ENCODE data around the gene ORAI2. TPM values are rescaled to one million over a fixed set of nuclear protein-coding genes. Genes with fewer than 3 reads are reported as not detected.

Gene ORAI2
- total and polyA plus RNA-seq, 10 of the 15 experiments (the other 5 are each of a cell fraction or from before 2014, with no cell fraction given) = 5.8 to 111 (median 46.9) TPM

- DNase-seq (ENCODE audit: low read depth, low spot score) = no peak
- TF ChIP-seq RELB (IDR thresholded peaks at IDR 0.05; ENCODE audit: low read depth) = 0 out of 2 replicates have a peak, but pooled peaks have one; percentile 4
- TF ChIP-seq E2F8 (IDR thresholded peaks at IDR 0.05; ENCODE audit: low read depth, partially characterized antibody) = peak; percentile 1
- no peak for TF ChIP-seq TCF12 (IDR thresholded peaks at IDR 0.05; ENCODE audit: low read depth, low read length)
- peak overlapping the region; percentile 96 for H3K9ac ChIP-seq (ENCODE audit: control insufficient read depth, insufficient read depth, low read length)
- peaks cover 3 to 31% of the 10 kb centered on the region in 2 experiments for H3K36me3 ChIP-seq (ENCODE audit: control insufficient read depth in 2 of 2, insufficient read depth in 2 of 2, low read length in 1 of 2)
- ChIA-PET RAD21 (ENCODE audit: unreplicated experiment) (interaction anchor here (0.6 to 5.2 kb wide), 9 partner anchors 11 to 1236 kb away, joined by 3 to 24 read pairs (median 5); no protein-coding TSS in a partner anchor), CTCF (interaction anchor here (1.0 to 13.5 kb wide), 7 partner anchors 8 to 115 kb away, joined by 3 to 205 read pairs (median 6); no protein-coding TSS in a partner anchor), POLR2A (interaction anchor here (0.6 to 1.8 kb wide), 6 partner anchors 29 to 110 kb away, joined by 3 to 7 read pairs (median 4); partner anchors contain the start of gene SH2B2), SMC1A (ENCODE audit: uncharacterized antibody, unreplicated experiment) (interaction anchor here (1.0 to 2.3 kb wide), 9 partner anchors 8 to 117 kb away, joined by 3 to 9 read pairs (median 5); partner anchors contain the start of gene ORAI2)
- peak overlapping the region; percentile 88 for H3K27ac ChIP-seq (ENCODE audit: control insufficient read depth, insufficient read depth)
- H3K27me3 ChIP-seq (replicated peaks in 1 of 2; ENCODE audit: control insufficient read depth in 2 of 2, insufficient read depth in 2 of 2, low read length in 1 of 2) = no peaks in the 10 kb centered on the region
- 1% methylated on average over 12 of the region's 12 CpGs for WGBS (ENCODE audit: insufficient coverage, insufficient replicate concordance, low lambda C conversion rate, missing lambda C conversion rate)
- no peaks in the 10 kb centered on the region for H3K9me3 ChIP-seq (replicated peaks; ENCODE audit: control insufficient read depth, insufficient read depth, low read length)
- intact Hi-C loops (cut with micrococcal nuclease; ENCODE audit: unreplicated experiment) = loop anchor here (10.0 kb wide), 1 partner anchor 852 kb away; no protein-coding TSS in a partner anchor
- peaks cover 11% of the 10 kb centered on the region for H3K4me1 ChIP-seq (ENCODE audit: control insufficient read depth, insufficient read depth, low read length)
- peak overlapping the region; percentile 91 for H3K4me2 ChIP-seq (ENCODE audit: control insufficient read depth, insufficient read depth)
- TSS peak; percentile 58 for BruUV-seq (replicated peaks)
- peak; percentile 1; the same call in 2 of the 3 replicates for ATAC-seq
- FAIRE-seq = peak; percentile 54
- in situ Hi-C loops (cut with MboI) = no loop called here
- peak overlapping the region; percentile 37 for H2AFZ ChIP-seq (ENCODE audit: control insufficient read depth, low read depth, low read length)
- no peaks in the 10 kb centered on the region for H4K20me1 ChIP-seq (ENCODE audit: control insufficient read depth, insufficient read depth)
- peak overlapping the region; percentile 97 for H3K4me3 ChIP-seq
- H3K79me2 ChIP-seq (ENCODE audit: control insufficient read depth, insufficient read depth, low read length) = peaks cover 13% of the 10 kb centered on the region
These were observed 36.7 kb upstream of the ORAI2 start for GRCh38 chr7:102396710-102397019.

Measured in GM12878 (cell line).